IPS-NIHi11 (cell line): ENCODE data around the gene PRCC.

Source experiments
- DNase-seq: peaks from one replicate; pipeline ENCODE4 v3.0.0; 2012; ENCODE audit warnings: mixed read lengths, low spot score

The PRCC gene

DNA sequence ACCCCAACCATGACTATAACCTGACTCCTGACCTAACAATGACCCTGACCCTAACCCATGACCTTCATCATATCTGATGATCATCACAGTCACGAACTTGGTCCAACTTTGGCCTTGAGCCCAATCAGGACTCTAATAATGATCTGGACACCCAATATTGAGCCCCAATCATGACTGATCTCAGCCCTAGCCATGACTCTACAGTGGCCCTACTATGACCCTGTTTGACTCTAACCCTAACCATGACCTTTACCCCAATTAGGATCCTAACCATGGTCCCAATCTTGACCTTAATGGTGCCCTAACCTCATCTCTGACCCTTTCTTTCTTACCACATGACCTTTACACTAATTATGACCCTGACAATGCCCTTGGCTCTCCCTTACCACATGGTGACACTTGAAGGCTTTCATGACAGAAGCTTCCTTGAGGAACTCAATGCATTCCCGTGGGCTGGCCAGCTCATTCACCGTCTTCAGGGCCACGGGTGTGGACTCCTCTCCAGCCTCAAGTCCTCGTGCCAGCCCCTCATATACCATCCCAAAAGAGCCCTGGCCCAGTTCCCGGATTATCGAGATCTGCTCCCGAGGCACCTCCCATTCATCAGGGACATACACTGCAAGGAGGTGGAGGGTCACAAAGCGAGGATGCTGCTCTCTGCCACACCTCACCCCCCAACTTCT is 75.4 kb downstream of the PRCC start:
- DNase-seq, result no peak

DNA sequence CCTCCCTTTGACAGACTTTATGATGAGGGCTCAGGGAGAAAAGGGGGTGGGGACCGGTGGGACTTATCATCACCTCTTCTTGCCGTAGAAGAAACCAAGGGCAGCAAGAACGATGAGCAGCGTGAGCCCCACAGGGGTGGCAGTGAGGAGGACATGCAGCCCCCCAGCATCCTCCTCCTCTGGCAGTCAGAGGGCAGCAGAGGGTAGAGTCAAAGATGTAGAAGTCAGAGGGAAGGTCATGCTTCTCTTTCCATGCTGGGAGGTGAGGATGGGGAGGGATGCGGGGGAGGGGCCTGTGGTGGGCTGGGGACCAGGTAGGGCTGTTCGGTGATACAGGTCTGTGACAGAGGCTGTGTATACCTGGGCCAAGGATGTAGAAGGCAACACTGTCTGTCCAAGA is 76.8 kb downstream of the PRCC start:
- DNase-seq, result no peak

DNA sequence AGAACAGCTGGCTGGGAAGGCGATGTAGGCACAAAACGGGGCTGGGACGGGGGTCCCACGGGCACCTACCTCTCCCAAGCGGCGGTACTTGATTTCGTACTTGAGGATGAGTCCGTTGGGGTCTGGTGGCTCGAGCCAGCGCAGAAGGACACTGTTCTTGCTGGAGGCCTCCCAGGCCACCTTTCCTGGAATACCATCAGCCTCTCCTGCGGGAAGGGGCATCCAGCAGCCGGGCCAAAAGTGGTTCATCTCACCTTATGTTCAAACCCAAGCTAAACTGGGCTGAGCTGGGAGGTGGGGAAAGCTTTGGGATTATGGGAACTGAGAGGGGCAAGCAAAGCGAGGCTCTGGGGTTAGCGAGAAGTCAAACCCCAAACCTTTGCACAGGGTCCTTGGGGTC is 77.3 kb downstream of the PRCC start:
- no peak for DNase-seq

DNA sequence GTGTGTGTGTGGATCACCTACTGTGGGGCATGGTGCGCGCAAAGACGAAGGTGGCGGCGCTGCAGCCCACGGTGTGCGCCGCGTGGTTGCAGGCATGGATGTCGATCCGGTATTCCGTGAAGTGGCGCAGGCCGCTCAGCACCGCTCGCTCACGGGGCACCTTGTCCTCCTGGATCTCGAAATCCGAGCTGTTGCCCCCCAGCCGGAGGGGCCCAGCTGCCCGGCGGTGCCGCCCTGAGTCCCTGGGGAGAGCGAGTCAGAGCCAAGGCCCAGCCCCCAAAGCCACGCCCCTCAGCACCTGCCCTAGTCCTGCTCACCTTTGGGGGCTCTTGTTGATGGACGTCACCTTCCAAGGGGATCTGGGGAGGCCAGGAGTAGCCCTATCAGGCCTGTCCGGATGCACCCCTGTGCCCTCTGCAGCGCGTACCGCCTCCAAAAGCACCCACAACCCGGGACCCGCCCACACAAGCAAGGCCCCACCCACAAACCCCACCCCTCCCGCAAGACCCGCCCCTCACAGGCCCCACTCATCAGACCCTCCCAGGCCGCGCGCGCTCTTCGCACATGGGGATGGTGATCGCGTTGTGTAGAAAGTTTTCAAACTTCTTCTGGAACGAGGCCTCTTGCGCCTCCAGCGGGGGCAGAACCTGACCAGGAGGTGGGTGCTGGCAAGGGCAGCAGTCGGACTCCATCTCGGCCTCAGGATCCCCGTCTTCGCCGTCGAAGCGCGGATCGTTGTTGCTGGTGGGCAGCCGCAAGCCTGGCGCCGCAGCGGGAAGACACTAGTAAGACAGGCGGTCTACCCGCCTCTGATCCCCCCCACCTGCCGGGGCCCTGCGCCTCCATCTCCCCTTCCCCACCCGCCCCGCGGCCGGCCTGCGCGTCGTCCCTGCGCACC is 78.0 kb downstream of the PRCC start:
- peak; percentile 75 for DNase-seq

DNA sequence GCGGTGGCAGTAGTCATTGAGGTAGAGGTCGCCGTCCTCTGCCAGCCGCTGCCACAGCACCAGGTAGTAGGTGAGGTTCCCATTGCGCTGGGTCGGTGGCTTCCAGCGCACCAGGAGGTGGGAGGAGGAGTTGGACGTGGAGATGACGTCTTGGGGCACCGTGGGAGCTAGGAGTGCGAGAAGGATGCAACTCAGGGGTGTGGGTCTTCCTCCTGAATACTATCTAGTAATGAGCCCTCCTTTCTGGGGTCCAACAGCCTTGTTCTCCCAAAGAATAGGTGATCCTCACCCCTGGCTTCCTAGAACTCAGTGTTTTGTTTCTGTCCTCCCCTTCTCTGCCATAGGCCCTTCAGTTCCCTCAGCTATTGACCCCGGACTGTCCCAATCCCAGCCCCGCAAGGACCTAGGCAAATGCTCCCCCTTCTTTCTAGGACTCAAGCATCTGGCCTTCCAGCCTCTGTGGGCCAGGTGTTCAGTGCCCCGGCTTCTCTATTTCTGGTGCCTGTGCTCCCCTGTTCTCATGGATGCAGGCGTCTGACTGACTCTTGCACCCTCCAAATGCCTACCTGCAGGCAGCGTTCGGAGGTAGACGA is 78.7 kb downstream of the PRCC start:
- DNase-seq, result no peak

DNA sequence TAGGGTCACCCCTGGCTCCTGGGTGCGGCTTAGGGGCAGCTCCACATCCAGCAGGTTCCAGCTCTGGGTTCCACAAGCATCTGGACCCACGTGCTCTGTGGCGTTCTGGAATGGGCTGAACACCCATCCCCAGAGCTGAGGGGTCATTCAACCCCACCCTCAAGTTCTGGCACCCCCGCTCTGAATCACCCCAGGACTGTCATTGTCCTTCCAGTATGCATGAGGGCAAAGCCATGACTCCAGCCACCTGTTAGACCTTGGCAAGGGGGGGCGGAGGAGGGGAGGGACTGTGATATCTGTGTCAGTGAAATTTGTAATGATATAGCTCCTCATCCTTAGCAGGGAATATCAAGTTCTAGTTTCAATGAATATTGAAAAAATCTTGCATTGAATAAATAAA is 79.3 kb downstream of the PRCC start:
- no peak for DNase-seq

DNA sequence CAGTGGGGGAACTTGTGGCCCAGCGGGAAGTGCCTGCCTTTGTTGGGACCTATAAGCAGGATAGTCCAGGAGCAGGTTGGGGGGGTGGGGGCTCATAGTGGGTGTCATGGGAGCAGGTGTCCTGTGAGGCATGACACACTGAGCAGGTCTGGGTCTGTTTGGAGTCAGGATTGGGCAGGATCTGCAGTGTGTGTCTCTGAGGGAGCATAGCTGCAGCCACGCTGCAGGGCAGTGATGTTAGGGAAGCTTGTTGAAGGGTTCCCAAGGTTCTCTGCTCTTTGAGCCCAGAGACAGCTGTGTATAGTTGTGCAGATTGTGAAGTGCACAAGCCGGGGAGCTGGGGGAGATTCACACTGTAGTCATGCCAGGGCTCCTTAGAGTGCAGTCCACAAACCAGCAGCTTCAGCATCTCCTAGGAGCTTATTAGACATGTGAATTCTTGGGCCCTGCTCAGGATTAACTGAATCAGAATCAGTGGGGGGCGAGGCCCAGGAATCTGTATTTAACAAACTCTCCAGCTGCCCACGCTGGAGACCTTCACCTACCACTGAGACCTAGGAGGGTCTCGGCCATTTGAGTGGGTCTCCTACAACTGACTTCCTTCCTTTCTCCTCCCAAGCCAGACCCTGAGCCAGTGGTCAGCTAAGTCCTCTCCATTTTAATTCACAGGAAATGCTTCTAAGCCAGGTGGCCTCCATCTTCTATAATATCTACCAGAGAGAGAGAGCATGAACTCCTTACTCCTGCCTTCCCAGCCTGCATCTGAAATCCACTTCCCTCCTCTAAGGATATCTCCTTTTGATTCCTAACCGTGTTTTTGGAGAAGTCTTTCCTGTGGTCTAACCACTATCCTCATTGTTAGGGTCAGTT is 80.5 kb downstream of the PRCC start:
- no peak for DNase-seq

DNA sequence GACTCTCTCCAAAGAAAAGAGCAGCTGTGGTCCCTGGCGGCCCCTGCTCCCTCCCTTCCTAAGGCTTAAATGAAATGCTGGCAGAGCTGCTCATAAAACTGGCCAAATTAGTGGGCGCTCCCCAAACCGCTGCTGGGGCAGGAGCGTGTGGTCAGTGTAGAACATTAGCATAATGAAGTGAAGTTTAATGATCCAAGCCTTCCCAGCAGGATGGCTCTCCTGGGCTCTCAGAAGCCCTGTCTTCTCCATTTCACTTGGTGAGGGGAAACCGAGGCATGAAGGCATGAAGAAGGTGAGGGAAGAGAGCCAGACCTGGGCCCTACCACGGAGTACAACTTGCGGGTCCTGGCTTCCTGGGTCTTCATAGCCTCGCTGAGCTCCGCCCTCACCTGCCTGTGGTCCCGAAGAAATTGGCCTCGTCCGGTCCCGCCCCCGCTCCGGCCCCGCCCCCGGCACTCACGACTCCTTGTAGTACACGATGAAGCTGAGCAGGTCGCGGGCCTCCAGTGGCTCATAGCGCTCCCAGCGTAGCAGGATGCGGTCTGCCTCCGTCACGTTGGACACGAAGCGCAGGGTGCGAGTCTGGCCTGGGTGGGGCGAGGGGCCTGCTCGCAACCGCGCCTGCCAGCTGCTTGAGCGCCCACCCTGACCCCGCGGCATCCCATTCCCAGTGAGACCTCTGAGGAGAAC is 81.3 kb downstream of the PRCC start:
- peak; percentile 84 for DNase-seq

DNA sequence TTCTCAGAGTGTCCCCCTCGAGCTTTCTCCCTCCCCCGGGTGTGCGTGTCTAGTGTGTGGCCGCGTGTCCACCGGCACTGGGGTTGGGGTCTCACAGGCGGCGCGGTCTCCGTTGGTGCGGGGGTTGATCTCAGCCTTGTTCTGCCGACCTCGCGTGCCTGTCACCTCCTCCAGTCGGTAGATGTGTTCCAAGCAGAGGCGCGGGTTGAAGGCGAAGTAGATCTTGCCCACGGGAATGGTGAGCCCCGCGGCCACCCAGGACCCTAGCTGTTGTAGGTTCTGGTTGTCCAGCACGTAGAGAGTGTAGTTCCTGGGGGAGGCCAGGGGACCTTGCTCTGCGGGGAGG is 81.8 kb downstream of the PRCC start:
- no peak for DNase-seq
